A549 (cell line): ENCODE data around the gene EXOC4. TPM values are rescaled to one million over a fixed set of nuclear protein-coding genes. Genes with fewer than 3 reads are reported as not detected.

Experiments
- ATAC-seq, 2 experiments: fragments of 200-7000 bp in 1 of 2; fragments of >200 bp in 1 of 2; cut with Nextera tagmentation in 1 of 2; cut with Tn5 transposase in 1 of 2; 3 replicates each; pipeline versions ENCODE4 v1.8.0 to v1.9.1; 2018 to 2020; ENCODE audit warnings: mild to moderate bottlenecking in 1 of 2, moderate library complexity in 1 of 2
- CTCF ChIA-PET: fragments of 300-600 bp; sonication (Branson Sonifier 250); formaldehyde crosslinking; extraction: SDS; loops from one replicate; lab custom pipeline; 2021; ENCODE audit warnings: antibody characterized with exemption, inconsistent platforms; lab: Yijun Ruan, JAX
- POLR2A ChIA-PET: fragments of 350-600 bp; formaldehyde crosslinking; extraction: SDS; loops from one replicate; lab custom pipeline; 2021; ENCODE audit warnings: antibody characterized with exemption, inconsistent platforms; lab: Yijun Ruan, JAX
- DNase-seq, 2 experiments: peaks; one replicate each; pipeline versions ENCODE4 v3.0.0 to v3.0.0-alpha.2; 2011 to 2016; ENCODE audit warnings: low read depth in 1 of 2, low spot score in 1 of 2
- FAIRE-seq: peaks from 2 replicates; lab custom pipeline; 2011; peaks lifted over from hg19 to GRCh38; lab: Jason Lieb, UNC
- H3K27ac ChIP-seq, 2 experiments: fragments of >200 bp; sonication (Bioruptor Twin); formaldehyde crosslinking; 3 replicates each; pipeline ENCODE4 v1.5.1; 2016 to 2017
- H3K4me1 ChIP-seq: fragments of >200 bp; sonication (Bioruptor Twin); formaldehyde crosslinking; 3 replicates; pipeline ENCODE4 v1.6.1; 2016
- H3K4me2 ChIP-seq: fragments of >200 bp; sonication (Bioruptor Twin); formaldehyde crosslinking; 3 replicates; pipeline ENCODE4 v1.6.1; 2016
- H3K4me3 ChIP-seq: fragments of >200 bp; sonication (Bioruptor Twin); formaldehyde crosslinking; 3 replicates; pipeline ENCODE4 v1.5.1; 2016
- H3K9me3 ChIP-seq: fragments of >200 bp; sonication (Bioruptor Twin); formaldehyde crosslinking; 3 replicates; pipeline ENCODE4 v1.6.1; 2016
- ATOH8 ChIP-seq: fragments of 250-450 bp; sonication (Bioruptor Pico); IDR thresholded peaks from 2 replicates; pipeline ENCODE4 v1.5.0; 2020; ENCODE audit warnings: low read depth, mild to moderate bottlenecking, moderate library complexity
- CBX2 ChIP-seq: fragments of 200-600 bp; sonication (generic); IDR thresholded peaks from 2 replicates; pipeline ENCODE4 v1.6.1; 2016; ENCODE audit warnings: low read depth, mild to moderate bottlenecking, borderline replicate concordance
- CBX8 ChIP-seq: fragments of 200-600 bp; sonication (generic); IDR thresholded peaks from 2 replicates; pipeline ENCODE4 v1.6.1; 2016
- CHD2 ChIP-seq: fragments of 150-350 bp; IDR thresholded peaks from 2 replicates; pipeline ENCODE4 v1.6.1; 2014; ENCODE audit warnings: low read length; ENCODE audit not compliant: partially characterized antibody
- CHD4 ChIP-seq: fragments of 200-600 bp; sonication (generic); IDR thresholded peaks from 2 replicates; pipeline ENCODE4 v1.6.1; 2016; ENCODE audit warnings: antibody characterized with exemption, mild to moderate bottlenecking, borderline replicate concordance
- ESRRA ChIP-seq: fragments of 150-350 bp; IDR thresholded peaks from 2 replicates; pipeline ENCODE4 v1.6.1; 2014; ENCODE audit warnings: mild to moderate bottlenecking, low read length, borderline replicate concordance
- HDAC2 ChIP-seq: fragments of 200-600 bp; sonication (generic); IDR thresholded peaks from 2 replicates; pipeline ENCODE4 v1.6.1; 2016
- HMGXB4 ChIP-seq: fragments of 250-450 bp; sonication (Bioruptor Pico); IDR thresholded peaks from 2 replicates; pipeline ENCODE4 v1.5.0; 2021; ENCODE audit warnings: mild to moderate bottlenecking, moderate library complexity, borderline replicate concordance
- HOXB5 ChIP-seq: fragments of 250-450 bp; sonication (Bioruptor Pico); IDR thresholded peaks from 2 replicates; pipeline ENCODE4 v1.5.0; 2020; ENCODE audit warnings: mild to moderate bottlenecking, moderate library complexity
- JUN ChIP-seq, 2 experiments: fragments of >200 bp; sonication (Bioruptor Twin); formaldehyde crosslinking; IDR thresholded peaks; 2 replicates in 1 of 2; 3 replicates in 1 of 2; pipeline ENCODE4 v1.6.1; 2016 to 2017
- KDM5A ChIP-seq: fragments of 200-600 bp; sonication (generic); IDR thresholded peaks from 2 replicates; pipeline ENCODE4 v1.6.1; 2016; ENCODE audit warnings: antibody characterized with exemption, mild to moderate bottlenecking
- MAFK ChIP-seq: fragments of 450-650 bp; IDR thresholded peaks from 2 replicates; pipeline ENCODE4 v1.6.1; 2014; ENCODE audit not compliant: partially characterized antibody
- MAX ChIP-seq: IDR thresholded peaks from 2 replicates; pipeline ENCODE4 v1.6.1; 2012
- MAZ ChIP-seq: fragments of 150-350 bp; IDR thresholded peaks from 2 replicates; pipeline ENCODE4 v1.6.1; 2014; ENCODE audit warnings: antibody characterized with exemption, low read depth, low read length, borderline replicate concordance
- NPAS2 ChIP-seq: fragments of 250-450 bp; sonication (Bioruptor Pico); IDR thresholded peaks from 2 replicates; pipeline ENCODE4 v1.8.0; 2022; ENCODE audit warnings: mild to moderate bottlenecking, moderate library complexity, borderline replicate concordance
- RAD21 ChIP-seq, 2 experiments: fragments of >200 bp in 1 of 2; sonication (Bioruptor Twin) in 1 of 2; formaldehyde crosslinking in 1 of 2; IDR thresholded peaks in 1 of 2; conservative IDR thresholded peaks in 1 of 2; 2 replicates in 1 of 2; 3 replicates in 1 of 2; pipeline ENCODE4 v1.6.1; 2012 to 2018; ENCODE audit warnings: inconsistent platforms in 1 of 2
- SMC3 ChIP-seq: fragments of >200 bp; sonication (Bioruptor Twin); formaldehyde crosslinking; IDR thresholded peaks from 3 replicates; pipeline ENCODE4 v1.6.1; 2018; ENCODE audit warnings: inconsistent platforms
- SREBF2 ChIP-seq: fragments of 450-650 bp; IDR thresholded peaks from 2 replicates; pipeline ENCODE4 v1.6.1; 2014; ENCODE audit warnings: mild to moderate bottlenecking, moderate library complexity
- TP53 ChIP-seq: fragments of 250-450 bp; sonication (Bioruptor Pico); IDR thresholded peaks from 2 replicates; pipeline ENCODE4 v1.5.0; 2021; ENCODE audit warnings: mild to moderate bottlenecking, moderate library complexity
- USF2 ChIP-seq: fragments of 450-650 bp; IDR thresholded peaks from 2 replicates; pipeline ENCODE4 v1.6.1; 2014; ENCODE audit warnings: antibody characterized with exemption
- ZC3H11A ChIP-seq: fragments of 450-650 bp; IDR thresholded peaks from 2 replicates; pipeline ENCODE4 v1.6.1; 2014; ENCODE audit warnings: antibody characterized with exemption, mild to moderate bottlenecking
- ZFP36 ChIP-seq: fragments of 450-650 bp; IDR thresholded peaks from 2 replicates; pipeline ENCODE4 v1.6.1; 2014; ENCODE audit warnings: borderline replicate concordance; ENCODE audit not compliant: partially characterized antibody
- WGBS: methylation state at CpG from one replicate; pipeline ENCODE4 v1.1.6; 2017; ENCODE audit errors: missing lambda C conversion rate; 5-methylcytosine and 5-hydroxymethylcytosine counted together
- polyA plus RNA-seq, 4 experiments: library from polyadenylated mRNA; depleted of rRNA in 3 of 4; stranded (reverse); fragments of >200 nt; fragmentation: RNase III in 1 of 4; extraction: RNeasy Plus Mini Kit Qiagen cat#74134 plus additional on column Dnase treatment in 1 of 4; gene quantifications; 2 replicates in 3 of 4; 3 replicates in 1 of 4; pipeline ENCODE4 v1.2.3, GENCODE V29; 2011 to 2017

Gene EXOC4
- polyA plus RNA-seq, 2 of the 4 experiments (the other 2 are of a cell fraction), result 33.4 to 73.1 TPM

- WGBS, result 81% methylated on average over 4 of the region's 4 CpGs
- H3K4me3 ChIP-seq, result no peak overlapping the region
- H3K4me1 ChIP-seq, result no peaks in the 10 kb centered on the region
- H3K27ac ChIP-seq, result no peak overlapping the region
- ChIA-PET CTCF (no interaction called here), POLR2A (no interaction called here)
- no peak overlapping the region for H3K4me2 ChIP-seq
- ATAC-seq, result no peak
- TF ChIP-seq ATOH8 (no peak), HDAC2 (no peak), ZFP36 (no peak), RAD21 (conservative IDR thresholded peaks at IDR 0.05 in 1 of 2, IDR thresholded peaks at IDR 0.05 in 1 of 2) (no peak), SREBF2 (no peak)
- H3K9me3 ChIP-seq, result no peaks in the 10 kb centered on the region
- DNase-seq, result no peak
- FAIRE-seq, result no peak
Observed at GRCh38 chr7:133950855-133951254, 698.0 kb downstream of the EXOC4 start.

GRCh38 chr7:133955208-133955607 lies 702.3 kb downstream of the EXOC4 start:
- Histone ChIP-seq H3K4me1 (no peaks in the 10 kb centered on the region), H3K4me3 (no peak overlapping the region), H3K27ac (no peak overlapping the region), H3K9me3 (no peaks in the 10 kb centered on the region), H3K4me2 (no peak overlapping the region)
- DNase-seq (no peak), ATAC-seq (no peak), FAIRE-seq (no peak)
- POLR2A ChIA-PET, result no interaction called here
- WGBS, result 63% methylated on average over 2 of the region's 2 CpGs
- TF ChIP-seq CBX8, result no peak
- TF ChIP-seq USF2, result no peak
- TF ChIP-seq JUN (IDR thresholded peaks at IDR 0.05), result no peak
- TF ChIP-seq CHD4, result no peak
- no peak for TF ChIP-seq SREBF2
- no peak for TF ChIP-seq ZFP36
- TF ChIP-seq MAX, result no peak
- no peak for TF ChIP-seq ESRRA
- TF ChIP-seq TP53, result no peak
- TF ChIP-seq ATOH8, result no peak
- no peak for TF ChIP-seq ZC3H11A
- no peak for TF ChIP-seq RAD21 (conservative IDR thresholded peaks at IDR 0.05 in 1 of 2, IDR thresholded peaks at IDR 0.05 in 1 of 2)
- TF ChIP-seq HOXB5 (CRISPR knock-in tag), result no peak
- TF ChIP-seq MAZ, result no peak
- TF ChIP-seq SMC3, result no peak
- no peak for TF ChIP-seq MAFK
- no peak for TF ChIP-seq HMGXB4 (CRISPR knock-in tag)
- TF ChIP-seq KDM5A, result no peak
- CTCF ChIA-PET, result interaction anchor here (0.6 to 3.3 kb wide), 4 partner anchors 9 to 61 kb away, joined by 3 to 10 read pairs (median 4); no protein-coding TSS in a partner anchor

- TF ChIP-seq USF2 (no peak), NPAS2 (CRISPR knock-in tag) (no peak), MAZ (no peak), CHD2 (no peak), CBX2 (no peak)
- Histone ChIP-seq H3K4me2 (no peak overlapping the region), H3K9me3 (no peaks in the 10 kb centered on the region), H3K4me1 (no peaks in the 10 kb centered on the region), H3K27ac (no peak overlapping the region), H3K4me3 (no peak overlapping the region)
- DNase-seq (no peak), FAIRE-seq (peak; percentile 92), ATAC-seq (no peak)
- ChIA-PET POLR2A (no interaction called here), CTCF (no interaction called here)
- 73% methylated on average over 2 of the region's 2 CpGs for WGBS
Observed at GRCh38 chr7:133957845-133958244, 705.0 kb downstream of the EXOC4 start.
